Natural killer cell (primary cell): ENCODE measurements around the gene ERCC8. TPM values are rescaled to one million over a fixed set of nuclear protein-coding genes. Genes with fewer than 3 reads are reported as not detected.
"Not testable (repeated sequence)": the region's sequence is repeated elsewhere in the genome, so short reads cannot be mapped to it uniquely, and the experiment has no call there.

Experiments
- ATAC-seq, 3 donors: fragments of 150-1000 bp in 2 of 3; fragments of 200-7000 bp in 1 of 3; cut with Tn5 transposase; 1 replicate in 1 of 3; 2 replicates in 2 of 3; pipeline ENCODE4 v1.10.0; 2021; ENCODE audit warnings: mild to moderate bottlenecking in 2 of 3, moderate library complexity in 2 of 3
- DNase-seq, 2 donors: peaks; one replicate each; pipeline versions ENCODE4 v3.0.0 to v3.0.0-alpha.2; 2013 to 2021; ENCODE audit warnings: mixed read lengths in 1 of 2
- H3K27ac ChIP-seq: one replicate; pipeline ENCODE4 v1.5.1; 2013; ENCODE audit warnings: mild to moderate bottlenecking, low read length
- H3K27me3 ChIP-seq: one replicate; pipeline ENCODE4 v1.6.1; 2013; ENCODE audit warnings: low read length; ENCODE audit not compliant: control insufficient read depth, insufficient read depth
- H3K36me3 ChIP-seq: one replicate; pipeline ENCODE4 v1.6.1; 2013; ENCODE audit warnings: low read length; ENCODE audit not compliant: control insufficient read depth, insufficient read depth
- H3K4me1 ChIP-seq: one replicate; pipeline ENCODE4 v1.6.1; 2013; ENCODE audit warnings: low read length; ENCODE audit not compliant: control insufficient read depth, insufficient read depth
- H3K4me3 ChIP-seq: one replicate; pipeline ENCODE4 v1.5.1; 2013; ENCODE audit warnings: low read length
- H3K9me3 ChIP-seq: one replicate; pipeline ENCODE4 v1.6.1; 2013; ENCODE audit warnings: low read length; ENCODE audit not compliant: control insufficient read depth, insufficient read depth
- H3K27ac Mint-ChIP-seq, 2 donors: one replicate each; pipeline ENCODE4 v1.8.0; 2022; ENCODE audit warnings: mild to moderate bottlenecking in 2 of 2, mixed read lengths in 2 of 2, moderate library complexity in 1 of 2
- H3K27me3 Mint-ChIP-seq, 2 donors: one replicate each; pipeline ENCODE4 v1.8.0; 2022; ENCODE audit warnings: low read depth in 2 of 2, mixed read lengths in 2 of 2
- H3K36me3 Mint-ChIP-seq: one replicate; pipeline ENCODE4 v1.8.0; 2022; ENCODE audit warnings: mixed read lengths
- H3K4me1 Mint-ChIP-seq, 2 donors: one replicate each; pipeline ENCODE4 v1.8.0; 2022; ENCODE audit warnings: mixed read lengths in 2 of 2
- H3K4me3 Mint-ChIP-seq: one replicate; pipeline ENCODE4 v1.8.0; 2022; ENCODE audit warnings: mild to moderate bottlenecking, moderate library complexity, mixed read lengths
- H3K9me3 Mint-ChIP-seq, 2 donors: one replicate each; pipeline ENCODE4 v1.8.0; 2022; ENCODE audit warnings: mixed read lengths in 2 of 2
- WGBS: methylation state at CpG from one replicate; pipeline ENCODE4 v1.1.7; 2013; ENCODE audit warnings: missing lambda C conversion rate; ENCODE audit not compliant: insufficient coverage; 5-methylcytosine and 5-hydroxymethylcytosine counted together
- intact Hi-C: fragments of 100-400 bp; cut with micrococcal nuclease; formaldehyde crosslinking; loops from one replicate; pipeline ENCODE4 v1.14.2; 2022
- total RNA-seq, 4 donors: library from RNA; stranded (reverse); fragments of 120-200 nt in 1 of 4; gene quantifications; one replicate each; pipeline versions ENCODE4 v1.2.3 to v1.2.4, GENCODE V29; 2013 to 2022
- TF ChIP-seq, protein P1 (sequence below): fragments of 200-600 bp; IDR thresholded peaks from one replicate; pipeline ENCODE4 v1.8.0; 2022; ENCODE audit warnings: antibody characterized with exemption

Gene ERCC8
- total RNA-seq, 3 donors from 2014 or later (not counting 1 experiment from before 2014, with no cell fraction given), result 4.8 to 9.1 (median 5.5) TPM

DNA sequence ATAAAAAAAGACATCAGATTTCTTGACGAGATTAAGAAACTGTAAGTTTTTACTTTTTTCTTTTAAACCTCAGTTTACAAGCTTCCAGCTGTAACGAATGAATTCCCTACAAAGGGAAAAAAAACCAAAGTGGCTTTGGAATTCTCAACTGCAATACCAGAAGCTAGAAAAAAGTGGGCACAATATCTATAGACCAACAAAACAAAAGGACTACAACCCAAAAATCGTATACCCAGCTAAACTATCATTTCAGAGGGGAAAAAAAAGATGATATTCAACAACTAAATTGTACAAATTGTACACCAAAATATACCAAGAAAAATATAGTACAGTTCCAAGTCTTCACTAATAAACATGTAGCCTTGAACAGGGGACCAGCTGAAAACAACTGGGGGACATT lies 74.0 kb downstream of the ERCC8 start:
- H3K36me3 Mint-ChIP-seq, result peaks cover 20% of the 10 kb centered on the region
- ATAC-seq, result no peak
- intact Hi-C loops, result no loop called here
- Histone ChIP-seq H3K27ac (no peak overlapping the region), H3K4me3 (no peak overlapping the region), H3K4me1 (no peaks in the 10 kb centered on the region), H3K36me3 (no peaks in the 10 kb centered on the region), H3K9me3 (no peaks in the 10 kb centered on the region), H3K27me3 (no peaks in the 10 kb centered on the region)
- no peak overlapping the region for H3K27ac Mint-ChIP-seq
- H3K4me1 Mint-ChIP-seq, result no peaks in the 10 kb centered on the region
- H3K4me3 Mint-ChIP-seq, result no peak overlapping the region
- peaks cover 6 to 7% of the 10 kb centered on the region in 2 donors for H3K9me3 Mint-ChIP-seq
- H3K27me3 Mint-ChIP-seq, result no peaks in the 10 kb centered on the region
- no peak for DNase-seq
- 97% methylated on average over 2 of the region's 3 CpGs for WGBS
- TF ChIP-seq, protein P1, sequence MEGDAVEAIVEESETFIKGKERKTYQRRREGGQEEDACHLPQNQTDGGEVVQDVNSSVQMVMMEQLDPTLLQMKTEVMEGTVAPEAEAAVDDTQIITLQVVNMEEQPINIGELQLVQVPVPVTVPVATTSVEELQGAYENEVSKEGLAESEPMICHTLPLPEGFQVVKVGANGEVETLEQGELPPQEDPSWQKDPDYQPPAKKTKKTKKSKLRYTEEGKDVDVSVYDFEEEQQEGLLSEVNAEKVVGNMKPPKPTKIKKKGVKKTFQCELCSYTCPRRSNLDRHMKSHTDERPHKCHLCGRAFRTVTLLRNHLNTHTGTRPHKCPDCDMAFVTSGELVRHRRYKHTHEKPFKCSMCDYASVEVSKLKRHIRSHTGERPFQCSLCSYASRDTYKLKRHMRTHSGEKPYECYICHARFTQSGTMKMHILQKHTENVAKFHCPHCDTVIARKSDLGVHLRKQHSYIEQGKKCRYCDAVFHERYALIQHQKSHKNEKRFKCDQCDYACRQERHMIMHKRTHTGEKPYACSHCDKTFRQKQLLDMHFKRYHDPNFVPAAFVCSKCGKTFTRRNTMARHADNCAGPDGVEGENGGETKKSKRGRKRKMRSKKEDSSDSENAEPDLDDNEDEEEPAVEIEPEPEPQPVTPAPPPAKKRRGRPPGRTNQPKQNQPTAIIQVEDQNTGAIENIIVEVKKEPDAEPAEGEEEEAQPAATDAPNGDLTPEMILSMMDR, result no peak

DNA sequence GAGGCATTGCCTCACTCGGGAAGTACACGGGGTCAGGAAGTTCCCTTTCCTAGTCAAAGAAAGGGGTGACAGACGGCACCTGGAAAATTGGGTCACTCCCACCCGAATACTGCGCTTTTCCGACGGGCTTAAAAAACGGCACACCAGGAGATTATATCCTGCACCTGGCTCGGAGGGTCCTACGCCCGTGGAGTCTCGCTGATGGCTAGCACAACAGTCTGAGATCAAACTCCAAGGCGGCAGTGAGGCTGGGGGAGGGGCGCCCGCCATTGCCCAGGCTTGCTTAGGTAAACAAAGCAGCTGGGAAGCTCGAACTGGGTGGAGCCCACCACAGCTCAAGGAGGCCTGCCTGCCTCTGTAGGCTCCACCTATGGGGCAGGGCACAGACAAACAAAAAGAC lies 84.3 kb downstream of the ERCC8 start:
- H3K27me3 Mint-ChIP-seq, DNase-seq, H3K9me3 ChIP-seq, H3K9me3 Mint-ChIP-seq, H3K27ac ChIP-seq, H3K36me3 ChIP-seq, H3K4me1 Mint-ChIP-seq, ATAC-seq, H3K36me3 Mint-ChIP-seq, H3K27me3 ChIP-seq, H3K4me3 Mint-ChIP-seq, H3K4me3 ChIP-seq, H3K4me1 ChIP-seq, H3K27ac Mint-ChIP-seq, intact Hi-C loops: not testable (repeated sequence)
- WGBS, result 97% methylated on average over 16 of the region's 16 CpGs

DNA sequence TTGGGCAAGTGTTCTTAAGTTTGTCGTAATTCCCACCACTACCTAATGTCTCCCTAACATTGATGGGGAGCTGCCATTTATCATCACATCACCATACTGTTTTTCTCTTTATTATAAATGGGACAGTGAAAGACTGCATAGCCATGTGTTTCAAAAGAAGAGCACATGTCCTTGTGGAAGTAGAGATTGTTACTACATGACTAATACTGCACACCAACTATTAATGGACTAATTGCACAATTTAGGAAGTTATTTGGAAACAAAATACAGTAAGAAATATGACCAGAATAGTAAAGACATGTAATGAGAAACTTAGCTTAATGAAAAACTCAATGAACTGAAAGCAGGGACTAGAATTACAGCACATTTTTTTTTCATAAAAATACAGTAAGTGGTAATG lies 88.8 kb downstream of the ERCC8 start:
- Mint-ChIP-seq H3K4me3 (no peak overlapping the region), H3K9me3 (no peaks in the 10 kb centered on the region), H3K36me3 (no peaks in the 10 kb centered on the region), H3K27ac (no peak overlapping the region), H3K4me1 (no peaks in the 10 kb centered on the region), H3K27me3 (no peaks in the 10 kb centered on the region)
- Histone ChIP-seq H3K27me3 (no peaks in the 10 kb centered on the region), H3K36me3 (no peaks in the 10 kb centered on the region), H3K4me1 (no peaks in the 10 kb centered on the region), H3K4me3 (no peak overlapping the region), H3K9me3 (no peaks in the 10 kb centered on the region), H3K27ac (no peak overlapping the region)
- DNase-seq (no peak), ATAC-seq (no peak)
- intact Hi-C loops, result no loop called here
- WGBS, result 100% methylated on average over 1 of the region's 1 CpG
- TF ChIP-seq, protein P1, result no peak

DNA sequence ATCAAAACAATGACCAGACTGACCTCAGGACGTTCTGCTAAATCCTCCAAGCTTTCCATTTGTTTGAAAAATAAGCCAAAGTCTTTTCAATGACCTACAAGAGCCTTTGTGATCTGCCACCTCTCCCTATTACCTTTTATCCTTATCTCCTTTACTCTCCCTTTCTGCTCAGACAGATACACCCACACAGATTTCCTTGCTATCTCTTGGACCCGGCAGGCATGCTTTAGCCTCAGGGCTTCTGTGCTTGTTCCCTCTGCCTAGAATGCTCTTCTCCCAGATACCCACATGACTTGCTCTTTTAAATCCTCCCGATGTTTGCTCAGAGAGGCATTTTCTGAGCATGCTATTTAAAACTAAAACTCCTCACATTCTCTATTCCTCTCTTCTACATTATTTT lies 91.9 kb downstream of the ERCC8 start:
- Histone ChIP-seq H3K27me3 (no peaks in the 10 kb centered on the region), H3K9me3 (no peaks in the 10 kb centered on the region), H3K4me3 (no peak overlapping the region), H3K36me3 (no peaks in the 10 kb centered on the region), H3K27ac (no peak overlapping the region), H3K4me1 (no peaks in the 10 kb centered on the region)
- no peak for DNase-seq
- Mint-ChIP-seq H3K36me3 (no peaks in the 10 kb centered on the region), H3K4me1 (no peaks in the 10 kb centered on the region), H3K4me3 (no peak overlapping the region), H3K27me3 (no peaks in the 10 kb centered on the region), H3K27ac (no peak overlapping the region), H3K9me3 (no peaks in the 10 kb centered on the region)
- ATAC-seq, result no peak
- TF ChIP-seq, protein P1, result no peak
- intact Hi-C loops, result no loop called here
- 79% methylated on average over 3 of the region's 3 CpGs for WGBS
